IgD-negative memory B cell (primary cell): ENCODE data around the gene NTNG1. TPM values are rescaled to one million over a fixed set of nuclear protein-coding genes. Genes with fewer than 3 reads are reported as not detected.
A peak's percentile ranks its signal among the peaks of the same experiment; 100 is the strongest.

Source experiments
- H3K27ac Mint-ChIP-seq, 3 donors: one replicate each; pipeline ENCODE4 v1.8.0; 2020 to 2022; ENCODE audit warnings: mild to moderate bottlenecking in 3 of 3, mixed read lengths in 3 of 3, moderate library complexity in 1 of 3
- H3K27me3 Mint-ChIP-seq: one replicate; pipeline ENCODE4 v1.8.0; 2021; ENCODE audit warnings: mixed read lengths
- H3K36me3 Mint-ChIP-seq: one replicate; pipeline ENCODE4 v1.8.0; 2020; ENCODE audit warnings: mild to moderate bottlenecking, mixed read lengths
- H3K4me1 Mint-ChIP-seq, 3 donors: one replicate each; pipeline ENCODE4 v1.8.0; 2020 to 2022; ENCODE audit warnings: mixed read lengths in 3 of 3, mild to moderate bottlenecking in 1 of 3
- H3K4me3 Mint-ChIP-seq, 4 donors: one replicate each; pipeline ENCODE4 v1.8.0; 2020 to 2022; ENCODE audit warnings: mild to moderate bottlenecking in 4 of 4, mixed read lengths in 4 of 4, moderate library complexity in 3 of 4
- H3K9me3 Mint-ChIP-seq, 3 donors: one replicate each; pipeline ENCODE4 v1.8.0; 2020 to 2021; ENCODE audit warnings: mixed read lengths in 3 of 3, mild to moderate bottlenecking in 1 of 3
- polyA plus RNA-seq: library from polyadenylated mRNA; unstranded; fragments of 300-500 nt; fragmentation: Illumina TruSeq; gene quantifications from one replicate; pipeline ENCODE4 v1.2.3, GENCODE V29; 2021

The NTNG1 gene
- polyA plus RNA-seq, 1 donor from 2014 or later, result 6.5 TPM

DNA sequence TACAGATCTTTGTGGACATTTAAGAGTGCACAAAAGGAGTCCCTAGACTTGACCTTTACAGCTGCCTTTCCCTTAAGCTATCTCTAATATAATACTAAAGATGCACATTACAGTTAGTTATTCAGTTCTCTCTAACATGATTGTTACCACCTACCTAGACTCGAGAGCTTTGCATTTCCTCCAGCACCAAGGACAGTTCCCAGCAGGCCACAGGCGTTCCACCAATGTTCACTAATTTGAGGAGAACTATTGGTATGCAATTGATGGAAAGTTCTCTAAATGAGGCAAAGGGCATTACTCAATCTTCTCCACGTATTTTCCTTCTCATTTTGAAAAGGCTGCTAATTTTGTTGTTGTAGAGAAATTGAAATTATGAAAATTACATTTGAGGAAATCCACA lies 5.4 kb upstream of the NTNG1 start:
- Mint-ChIP-seq H3K27me3 (peaks cover 6% of the 10 kb centered on the region), H3K36me3 (no peaks in the 10 kb centered on the region), H3K9me3 (no peaks in the 10 kb centered on the region), H3K4me3 (no peak overlapping the region), H3K27ac (no peak overlapping the region), H3K4me1 (peaks cover 0 to 14% (median 9%) of the 10 kb centered on the region in 3 donors)

GRCh38 chr1:107138166-107138565 lies 2.7 kb upstream of the NTNG1 start:
- H3K4me3 Mint-ChIP-seq, result peak overlapping the region in 1 of 4 donors; percentile 88
- H3K27me3 Mint-ChIP-seq, result peaks cover 6% of the 10 kb centered on the region
- peak overlapping the region in 1 of 3 donors; percentile 14 for H3K27ac Mint-ChIP-seq

GRCh38 chr1:107138767-107139445 lies 1.9 kb upstream of the NTNG1 start:
- peak overlapping the region in 2 of 4 donors; percentile 5 to 88 for H3K4me3 Mint-ChIP-seq
- H3K36me3 Mint-ChIP-seq, result no peaks in the 10 kb centered on the region
- H3K4me1 Mint-ChIP-seq, result peaks cover 1 to 13% (median 3%) of the 10 kb centered on the region in 3 donors
- H3K9me3 Mint-ChIP-seq, result no peaks in the 10 kb centered on the region
- H3K27me3 Mint-ChIP-seq, result peaks cover 6% of the 10 kb centered on the region
- peak overlapping the region in 1 of 3 donors; percentile 14 for H3K27ac Mint-ChIP-seq

More at GRCh38 chr1:107138166-107138565, 2.7 kb upstream of the NTNG1 start:
- peaks cover 1 to 15% (median 3%) of the 10 kb centered on the region in 3 donors for H3K4me1 Mint-ChIP-seq
- no peaks in the 10 kb centered on the region for H3K9me3 Mint-ChIP-seq
- H3K36me3 Mint-ChIP-seq, result no peaks in the 10 kb centered on the region

- Mint-ChIP-seq H3K36me3 (no peaks in the 10 kb centered on the region), H3K4me1 (peaks cover 1 to 9% (median 3%) of the 10 kb centered on the region in 3 donors), H3K27ac (peak overlapping the region; percentile 34 to 65 (median 53)), H3K4me3 (peak overlapping the region; percentile 87 to 98 (median 92)), H3K9me3 (no peaks in the 10 kb centered on the region), H3K27me3 (peaks cover 6% of the 10 kb centered on the region)
These were observed 771 bp upstream of the NTNG1 start for GRCh38 chr1:107139833-107140702.

DNA sequence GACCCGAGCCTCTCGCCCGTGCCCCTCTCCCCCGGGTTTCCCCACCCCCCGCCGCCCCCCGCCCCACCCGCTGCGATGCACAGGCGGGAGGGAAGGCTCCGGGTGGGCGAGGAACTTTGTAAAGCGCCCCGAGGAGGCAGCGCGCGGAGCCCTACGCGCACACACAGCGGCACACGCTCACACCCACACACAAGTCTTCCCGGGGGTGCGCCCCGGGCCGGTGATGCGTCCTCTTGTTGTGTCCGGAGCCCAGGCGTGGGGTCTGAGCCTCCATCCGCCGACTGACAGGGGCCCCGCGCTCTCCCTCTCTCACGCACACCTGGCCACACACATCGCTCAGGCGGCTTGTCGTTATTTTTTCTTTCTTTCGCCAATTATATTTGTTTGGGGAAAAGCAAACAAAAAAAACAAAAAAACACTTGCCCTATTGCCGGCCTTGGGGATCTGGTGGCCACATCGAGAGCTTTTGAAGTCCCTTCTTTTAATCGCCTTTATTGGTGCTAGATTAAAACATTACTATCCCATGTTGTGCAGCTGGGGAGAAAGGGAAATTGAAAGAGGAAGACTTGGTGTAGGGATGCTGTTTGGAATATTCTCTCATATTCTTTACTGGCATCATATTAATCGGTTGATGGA lies 770 bp downstream of the NTNG1 start:
- peak overlapping the region; percentile 88 to 95 (median 92) for H3K4me3 Mint-ChIP-seq
- peak overlapping the region; percentile 21 to 88 (median 27) for H3K27ac Mint-ChIP-seq
- H3K9me3 Mint-ChIP-seq, result no peaks in the 10 kb centered on the region
- H3K27me3 Mint-ChIP-seq, result peaks cover 6% of the 10 kb centered on the region
- H3K4me1 Mint-ChIP-seq, result peaks cover 1 to 15% (median 6%) of the 10 kb centered on the region in 3 donors
- no peaks in the 10 kb centered on the region for H3K36me3 Mint-ChIP-seq

DNA sequence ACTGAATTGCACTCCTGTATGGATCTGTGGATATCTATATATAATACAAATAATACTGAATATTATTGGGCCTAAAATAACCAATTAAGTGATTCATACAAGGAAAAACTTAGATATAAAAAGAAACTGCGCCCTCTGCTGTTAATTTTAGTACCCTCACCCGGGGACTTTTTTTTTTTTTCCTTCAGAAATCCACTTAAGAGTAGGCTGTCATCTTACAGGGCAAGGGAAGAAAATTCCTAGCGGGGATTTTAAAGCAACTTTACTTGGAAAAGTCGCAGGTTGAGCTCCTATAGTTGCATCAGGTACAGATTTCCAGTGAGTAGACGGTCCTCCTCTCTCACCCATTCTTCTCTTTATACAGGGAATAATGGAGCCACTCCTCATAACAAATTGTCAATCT lies 1.3 kb downstream of the NTNG1 start:
- peak overlapping the region in 2 of 3 donors; percentile 27 to 88 for H3K27ac Mint-ChIP-seq
- no peaks in the 10 kb centered on the region for H3K9me3 Mint-ChIP-seq
- H3K27me3 Mint-ChIP-seq, result peaks cover 6% of the 10 kb centered on the region
- peaks cover 1 to 15% (median 6%) of the 10 kb centered on the region in 3 donors for H3K4me1 Mint-ChIP-seq
- H3K4me3 Mint-ChIP-seq, result peak overlapping the region; percentile 88 to 95 (median 92)
- H3K36me3 Mint-ChIP-seq, result no peaks in the 10 kb centered on the region

DNA sequence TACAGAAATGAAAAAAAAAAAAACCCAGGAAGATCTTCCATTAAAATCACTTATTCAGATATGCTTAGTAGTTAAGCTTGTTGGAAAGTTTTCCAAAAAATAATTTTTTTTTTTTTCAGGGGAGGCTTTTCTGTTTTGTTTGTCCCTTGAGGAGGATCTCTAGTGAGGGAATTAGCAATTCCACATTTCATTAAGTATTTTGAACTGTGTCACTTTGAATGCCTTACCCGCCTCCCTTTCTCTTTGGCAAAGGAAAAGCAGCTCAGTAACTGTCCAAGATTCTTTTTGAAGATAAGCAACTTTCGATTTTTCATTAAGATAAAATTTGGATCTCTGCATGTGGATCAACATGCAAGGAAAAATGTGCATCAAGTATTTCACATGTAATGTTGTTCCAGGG lies 1.8 kb downstream of the NTNG1 start:
- Mint-ChIP-seq H3K36me3 (no peaks in the 10 kb centered on the region), H3K4me3 (peak overlapping the region in 1 of 4 donors; percentile 92), H3K27me3 (peaks cover 6% of the 10 kb centered on the region), H3K4me1 (peaks cover 1 to 15% (median 6%) of the 10 kb centered on the region in 3 donors), H3K27ac (no peak overlapping the region), H3K9me3 (no peaks in the 10 kb centered on the region)

- Mint-ChIP-seq H3K27ac (no peak overlapping the region), H3K27me3 (no peaks in the 10 kb centered on the region), H3K9me3 (no peaks in the 10 kb centered on the region), H3K4me3 (no peak overlapping the region), H3K4me1 (peaks cover 1 to 15% (median 6%) of the 10 kb centered on the region in 3 donors), H3K36me3 (peaks cover 7% of the 10 kb centered on the region)
These were observed 4.8 kb downstream of the NTNG1 start for GRCh38 chr1:107145637-107146036.

GRCh38 chr1:107147843-107148242 lies 7.0 kb downstream of the NTNG1 start:
- Mint-ChIP-seq H3K9me3 (no peaks in the 10 kb centered on the region), H3K4me3 (no peak overlapping the region), H3K36me3 (peaks cover 7% of the 10 kb centered on the region), H3K27ac (no peak overlapping the region), H3K27me3 (no peaks in the 10 kb centered on the region), H3K4me1 (peaks cover 0 to 5% (median 3%) of the 10 kb centered on the region in 3 donors)

DNA sequence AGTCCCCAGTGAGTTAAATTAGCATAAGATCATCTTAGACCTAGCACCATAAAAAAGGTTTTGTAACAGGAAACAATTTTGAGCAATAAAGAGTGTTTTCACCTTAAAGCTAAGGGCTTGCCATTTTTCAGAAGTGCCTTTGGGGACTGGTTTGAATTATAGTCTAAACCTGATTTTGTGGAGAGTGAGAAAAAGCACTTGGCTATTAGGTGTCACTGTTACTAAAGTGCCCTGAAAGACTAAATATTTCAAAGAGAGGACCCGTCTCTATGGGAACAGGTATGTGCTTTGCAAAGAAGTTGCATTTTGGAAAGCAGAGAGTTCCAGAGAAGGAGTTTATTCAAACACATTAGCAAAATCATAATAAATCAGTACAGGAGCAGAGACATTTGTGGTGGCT lies 9.1 kb downstream of the NTNG1 start:
- peaks cover 7% of the 10 kb centered on the region for H3K36me3 Mint-ChIP-seq
- no peaks in the 10 kb centered on the region for H3K27me3 Mint-ChIP-seq
- no peak overlapping the region for H3K27ac Mint-ChIP-seq
- no peaks in the 10 kb centered on the region for H3K9me3 Mint-ChIP-seq
- H3K4me1 Mint-ChIP-seq, result peaks cover 0 to 7% (median 5%) of the 10 kb centered on the region in 3 donors
- H3K4me3 Mint-ChIP-seq, result no peak overlapping the region

DNA sequence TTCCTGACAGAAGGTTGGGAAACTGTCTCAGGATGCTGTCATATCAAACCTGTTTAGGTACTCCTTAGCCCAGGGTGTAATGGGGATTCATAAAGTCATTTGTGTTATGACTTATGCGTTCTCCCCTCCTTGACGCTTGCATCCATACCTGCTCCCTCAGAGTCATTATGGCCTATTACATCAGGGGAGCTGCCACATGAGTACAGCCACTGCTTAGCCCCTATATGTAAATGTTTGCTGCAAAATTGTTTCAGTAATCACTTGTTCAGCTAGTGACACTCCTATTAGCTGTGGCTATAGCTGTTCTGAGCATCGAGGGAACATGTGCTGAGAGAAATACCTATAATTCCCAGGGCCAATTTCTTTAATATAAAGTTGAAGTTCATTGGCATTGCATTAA lies 10.5 kb downstream of the NTNG1 start:
- Mint-ChIP-seq H3K27ac (no peak overlapping the region), H3K4me1 (peaks cover 0 to 6% (median 1%) of the 10 kb centered on the region in 3 donors), H3K4me3 (no peak overlapping the region), H3K27me3 (no peaks in the 10 kb centered on the region), H3K9me3 (no peaks in the 10 kb centered on the region), H3K36me3 (peaks cover 7% of the 10 kb centered on the region)

GRCh38 chr1:107152395-107152794 lies 11.6 kb downstream of the NTNG1 start:
- Mint-ChIP-seq H3K36me3 (peaks cover 7% of the 10 kb centered on the region), H3K27me3 (no peaks in the 10 kb centered on the region), H3K9me3 (no peaks in the 10 kb centered on the region), H3K4me1 (peaks cover 0 to 6% (median 1%) of the 10 kb centered on the region in 3 donors), H3K4me3 (no peak overlapping the region), H3K27ac (no peak overlapping the region)

DNA sequence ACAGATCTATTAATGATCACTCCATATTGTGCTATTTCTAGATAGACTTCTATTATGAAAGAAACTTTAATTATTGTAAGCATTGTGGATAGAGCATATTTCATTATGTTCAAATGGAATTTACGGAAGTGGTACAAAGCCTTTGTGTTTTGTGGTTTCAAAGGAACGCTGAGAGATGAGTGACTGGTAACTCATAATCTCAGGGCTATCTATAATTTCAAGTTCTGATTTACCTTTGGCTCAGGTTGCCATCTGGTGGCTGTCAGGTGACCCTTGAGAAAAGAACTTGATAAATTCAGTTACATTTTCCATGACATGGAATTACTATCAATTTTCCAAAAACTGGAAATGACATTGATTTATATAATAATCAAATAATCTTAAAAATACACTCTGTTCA lies 12.2 kb downstream of the NTNG1 start:
- Mint-ChIP-seq H3K27me3 (no peaks in the 10 kb centered on the region), H3K4me3 (no peak overlapping the region), H3K36me3 (peaks cover 7% of the 10 kb centered on the region), H3K9me3 (no peaks in the 10 kb centered on the region), H3K4me1 (peaks cover 0 to 6% (median 1%) of the 10 kb centered on the region in 3 donors), H3K27ac (no peak overlapping the region)

- Mint-ChIP-seq H3K9me3 (no peaks in the 10 kb centered on the region), H3K4me3 (no peak overlapping the region), H3K4me1 (peaks cover 0 to 8% (median 1%) of the 10 kb centered on the region in 3 donors), H3K27me3 (no peaks in the 10 kb centered on the region), H3K27ac (no peak overlapping the region), H3K36me3 (no peaks in the 10 kb centered on the region)
These were observed 17.7 kb downstream of the NTNG1 start for GRCh38 chr1:107158496-107158895.

DNA sequence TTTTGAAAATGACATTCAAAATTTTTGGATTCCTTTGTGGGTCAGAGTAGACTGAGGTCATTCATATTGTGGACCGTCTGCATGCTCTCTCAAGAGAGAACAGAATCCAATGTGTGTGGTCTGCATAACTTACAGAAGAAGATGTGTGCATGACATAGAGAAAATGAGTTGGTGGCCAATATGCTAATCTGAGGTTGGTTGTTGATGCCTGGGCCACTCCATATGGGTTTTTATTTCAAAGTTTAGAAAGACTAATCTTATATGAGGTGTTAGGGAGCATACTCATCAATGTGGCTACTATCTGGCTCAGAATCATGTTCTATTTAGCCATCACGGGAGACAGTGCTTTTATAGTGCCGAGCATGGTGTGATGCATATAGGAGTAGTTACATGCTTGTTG lies 18.2 kb downstream of the NTNG1 start:
- H3K4me3 Mint-ChIP-seq, result no peak overlapping the region
- peaks cover 0 to under 1% (median 0%) of the 10 kb centered on the region in 3 donors for H3K9me3 Mint-ChIP-seq
- H3K27me3 Mint-ChIP-seq, result no peaks in the 10 kb centered on the region
- peaks cover 0 to 4% (median 1%) of the 10 kb centered on the region in 3 donors for H3K4me1 Mint-ChIP-seq
- H3K36me3 Mint-ChIP-seq, result peaks cover under 1% of the 10 kb centered on the region
- H3K27ac Mint-ChIP-seq, result no peak overlapping the region
